HTERT RPE-1 (cell line): Measurements from ENCODE around the gene KIAA1217.

Experiments
- in situ Hi-C: fragments of 300-500 bp; cut with MboI; formaldehyde crosslinking; loops from 4 replicates; pipeline ENCODE4 v1.14.3; 2020; ENCODE audit warnings: low sequenced_read_pairs

KIAA1217 gene

DNA sequence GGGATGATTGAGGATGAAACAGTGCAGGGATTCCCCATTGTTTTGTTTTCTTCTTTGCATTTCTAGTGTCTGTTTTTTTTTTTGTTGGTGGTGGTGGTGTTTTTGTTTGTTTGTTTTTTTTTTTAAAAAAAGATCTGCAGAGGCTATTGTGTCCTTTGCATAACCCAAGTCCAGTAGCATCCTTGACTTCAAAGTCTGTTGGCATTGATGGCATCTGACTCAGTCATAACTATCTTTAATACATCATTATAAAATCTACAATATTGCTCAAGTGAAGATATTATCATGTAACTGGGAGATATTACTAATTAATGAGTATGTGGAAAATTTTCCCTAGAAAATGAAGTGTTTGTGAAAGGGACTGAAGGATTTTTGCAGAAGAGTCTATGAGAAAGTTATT, 70.2 kb downstream of the KIAA1217 start:
- in situ Hi-C loops = no loop called here

- in situ Hi-C loops = no loop called here
Observed at GRCh38 chr10:24287559-24288195, 78.7 kb downstream of the KIAA1217 start.

- in situ Hi-C loops = no loop called here
Observed at GRCh38 chr10:24288581-24288980, 79.6 kb downstream of the KIAA1217 start.

DNA sequence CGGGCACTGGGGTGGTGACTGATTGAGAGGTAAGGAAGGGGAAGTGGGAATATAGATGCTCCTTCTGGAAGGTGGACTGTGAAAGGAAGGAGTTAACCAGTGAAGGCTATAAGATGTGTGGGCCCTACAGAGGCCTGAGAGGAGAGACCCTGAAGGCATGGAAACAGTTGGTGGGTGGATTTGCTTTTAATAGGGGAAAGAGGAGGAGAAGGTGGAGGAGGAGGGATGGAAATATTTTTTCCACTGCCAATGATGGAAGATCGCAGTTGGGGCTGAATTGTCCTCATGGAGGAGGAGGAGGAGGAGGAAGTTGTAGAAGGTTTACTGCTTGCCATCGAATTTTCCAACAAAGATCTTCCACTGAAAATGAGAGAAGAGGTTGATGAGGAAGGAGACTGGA, 80.3 kb downstream of the KIAA1217 start:
- in situ Hi-C loops = no loop called here

DNA sequence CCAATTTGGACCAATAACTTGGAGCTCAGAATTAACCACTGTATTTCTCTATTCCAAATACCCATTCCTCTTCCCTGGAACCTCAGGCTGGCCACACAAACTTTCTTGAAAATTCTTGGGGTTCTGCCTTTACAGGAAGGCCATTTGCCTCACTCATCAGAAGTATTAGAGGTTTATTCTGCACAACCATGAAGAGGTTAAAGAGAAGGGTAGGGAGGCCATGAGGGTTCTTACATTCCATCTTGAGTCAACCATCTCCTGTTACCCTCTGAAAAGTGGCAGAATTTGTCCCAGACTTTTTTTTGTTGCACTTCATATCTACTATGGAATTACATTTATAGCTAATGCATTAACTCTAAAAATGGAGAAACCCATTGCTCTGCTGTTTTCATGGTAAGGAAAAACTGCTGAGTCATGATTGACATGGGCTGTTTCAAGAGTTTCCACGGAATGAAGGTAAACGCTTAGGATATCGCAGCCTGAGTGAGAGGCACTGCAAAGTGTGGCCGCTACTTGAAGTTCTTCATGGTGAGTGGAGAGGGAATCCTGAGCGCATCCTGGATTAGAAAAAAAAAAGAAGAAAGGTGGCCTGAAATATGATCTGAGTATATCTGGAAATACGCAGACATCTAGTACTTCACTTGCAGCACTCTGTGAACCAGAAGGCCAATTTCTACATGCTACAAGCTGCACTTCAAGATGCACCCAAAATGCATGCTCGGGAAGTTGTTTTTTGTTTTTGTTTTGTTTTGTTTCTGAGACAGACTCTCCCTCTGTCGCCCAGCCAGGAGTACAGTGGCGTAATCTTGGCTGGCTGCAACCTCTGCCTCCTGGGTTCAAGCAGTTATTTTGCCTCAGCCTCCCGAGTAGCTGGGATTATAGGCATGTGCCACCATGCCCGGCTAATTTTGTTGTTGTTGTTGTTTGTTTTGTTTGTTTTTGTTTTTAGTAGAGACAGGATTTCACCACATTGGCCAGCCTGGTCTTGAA, 83.7 kb downstream of the KIAA1217 start:
- in situ Hi-C loops = no loop called here

DNA sequence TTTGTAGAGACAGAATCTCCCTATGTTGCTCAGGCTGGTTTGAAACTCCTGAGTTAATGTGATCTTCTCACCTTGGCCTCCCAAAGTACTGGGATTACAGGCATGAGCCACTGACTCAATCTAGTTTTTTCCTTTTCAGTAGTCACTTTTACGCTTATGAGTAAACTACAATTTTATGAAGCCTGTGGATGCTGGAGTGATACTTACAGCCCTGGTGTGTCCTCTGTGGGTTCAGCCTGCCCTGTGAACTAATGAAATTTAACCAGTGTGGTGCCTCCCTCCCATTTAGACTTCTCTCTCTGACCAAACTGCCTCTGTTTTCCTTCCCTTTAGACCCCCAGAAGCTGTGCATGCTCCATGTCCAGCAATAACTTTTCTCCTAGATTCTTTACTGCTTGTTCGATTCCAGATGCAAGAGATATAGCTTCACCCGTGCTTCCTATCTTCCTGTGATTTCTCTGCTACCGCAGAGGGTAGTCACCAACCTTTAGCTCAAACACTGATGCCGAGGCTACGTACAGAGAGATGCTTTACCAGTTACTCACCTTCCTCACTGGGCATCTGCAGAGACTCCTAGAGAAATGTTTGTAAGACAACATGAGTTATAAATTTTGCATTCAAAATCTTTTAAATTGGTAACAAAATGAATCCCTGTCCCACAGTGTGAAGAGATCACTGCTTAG, 90.8 kb downstream of the KIAA1217 start:
- in situ Hi-C loops = no loop called here

GRCh38 chr10:24303522-24304310, 94.8 kb downstream of the KIAA1217 start:
- in situ Hi-C loops = no loop called here

GRCh38 chr10:24305551-24306506, 96.9 kb downstream of the KIAA1217 start:
- in situ Hi-C loops = no loop called here

DNA sequence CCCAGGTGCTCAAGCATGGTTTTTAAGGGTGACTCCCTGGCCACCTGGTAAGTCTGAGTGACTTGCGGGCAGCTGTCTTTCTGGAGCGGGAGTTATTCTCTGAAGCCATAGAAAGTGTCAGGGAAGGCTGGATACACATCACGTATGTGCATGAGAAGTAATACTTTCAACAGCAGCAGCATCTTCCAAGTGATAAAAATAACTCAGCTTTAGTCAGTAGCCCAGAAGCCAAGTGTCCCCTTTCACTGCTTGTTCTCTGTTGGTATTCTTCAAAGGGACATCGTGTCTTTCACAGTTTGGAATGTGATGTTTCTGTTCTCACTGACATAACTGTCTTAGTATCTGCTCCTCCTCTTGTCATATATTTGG, 97.6 kb downstream of the KIAA1217 start:
- in situ Hi-C loops = no loop called here

DNA sequence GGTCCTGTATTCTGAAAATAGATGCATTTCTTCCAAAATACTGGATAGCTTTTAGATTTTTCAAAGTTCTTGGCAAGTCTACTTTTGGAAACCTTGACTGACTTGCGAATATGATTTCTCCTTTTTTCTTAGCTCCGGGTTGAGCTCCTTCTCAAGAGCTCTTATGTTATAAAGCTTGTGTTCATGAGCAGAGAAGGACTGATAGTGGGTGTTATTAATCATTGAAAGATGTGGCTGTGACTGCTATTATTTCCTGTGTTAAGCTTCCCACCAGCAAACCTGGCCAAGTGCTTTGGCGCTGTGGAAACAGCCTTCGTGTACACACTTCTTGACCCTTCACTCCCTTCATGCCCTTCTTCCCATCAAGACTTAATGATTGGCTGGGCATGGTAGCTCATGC, 98.2 kb downstream of the KIAA1217 start:
- in situ Hi-C loops = no loop called here

GRCh38 chr10:24307696-24308485, 99.0 kb downstream of the KIAA1217 start:
- in situ Hi-C loops = no loop called here

GRCh38 chr10:24310104-24310503, 101.2 kb downstream of the KIAA1217 start:
- in situ Hi-C loops = no loop called here

- in situ Hi-C loops = no loop called here
Observed at GRCh38 chr10:24311888-24312287, 103.0 kb downstream of the KIAA1217 start.

- in situ Hi-C loops = no loop called here
Observed at GRCh38 chr10:24313283-24313682, 104.3 kb downstream of the KIAA1217 start.

DNA sequence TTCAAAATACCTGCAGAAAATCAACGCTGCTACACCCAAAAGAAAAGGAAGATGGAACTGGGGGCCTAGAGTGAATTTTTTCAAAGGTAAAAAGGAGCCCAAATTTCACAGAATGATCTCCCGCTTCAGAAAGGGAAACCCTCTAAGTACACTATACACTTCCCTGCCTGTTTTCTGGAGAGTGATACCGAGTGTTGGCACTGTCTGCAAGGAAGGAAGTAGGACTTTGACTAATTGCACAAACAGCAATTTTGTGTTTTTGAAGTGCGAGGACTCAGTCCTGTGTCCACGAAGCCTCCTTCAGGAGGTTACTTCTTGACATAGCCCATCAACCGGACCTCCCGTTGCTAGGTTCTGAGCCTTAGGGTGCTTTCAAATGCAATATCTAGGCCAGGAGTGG, 106.3 kb downstream of the KIAA1217 start:
- in situ Hi-C loops = no loop called here

DNA sequence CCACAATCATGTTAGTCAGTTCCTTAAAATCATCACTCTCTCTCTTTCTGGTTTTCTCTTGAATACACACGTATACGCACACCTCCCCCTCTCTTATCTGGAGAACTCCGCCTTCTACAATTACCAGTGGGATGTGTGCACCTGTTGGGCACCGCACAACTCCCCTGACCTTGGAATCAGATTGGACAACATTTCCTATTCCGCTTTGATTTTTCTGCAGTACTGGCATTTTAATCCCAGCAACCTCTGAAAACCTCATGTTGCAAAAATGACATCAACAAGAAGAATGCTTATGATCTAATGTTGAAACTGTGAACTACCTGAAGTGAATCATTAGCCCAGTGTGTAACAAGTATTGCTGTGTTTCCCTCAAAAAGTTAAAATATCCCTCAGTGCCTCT, 109.6 kb downstream of the KIAA1217 start:
- in situ Hi-C loops = no loop called here

- in situ Hi-C loops = no loop called here
Observed at GRCh38 chr10:24320373-24320772, 111.4 kb downstream of the KIAA1217 start.

DNA sequence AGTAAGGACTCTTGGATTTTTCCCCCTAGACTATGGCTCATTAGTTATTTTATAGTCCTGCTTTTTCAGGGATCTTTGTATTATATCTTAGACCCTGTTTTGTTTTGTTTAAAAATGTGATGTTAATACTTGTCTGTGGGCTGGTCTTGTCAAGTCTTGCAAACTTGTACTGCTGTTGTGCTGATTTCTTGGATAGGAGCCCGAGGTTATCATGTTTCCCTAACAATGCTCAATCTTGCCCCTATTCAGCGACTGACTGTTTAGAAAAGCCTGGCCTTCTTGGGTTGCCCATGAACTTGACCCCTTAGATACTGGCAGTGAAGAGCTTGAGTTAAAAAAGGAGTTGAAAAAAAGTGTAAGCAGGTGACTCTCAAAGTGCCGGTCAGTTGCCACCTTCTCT, 115.7 kb downstream of the KIAA1217 start:
- in situ Hi-C loops = no loop called here

DNA sequence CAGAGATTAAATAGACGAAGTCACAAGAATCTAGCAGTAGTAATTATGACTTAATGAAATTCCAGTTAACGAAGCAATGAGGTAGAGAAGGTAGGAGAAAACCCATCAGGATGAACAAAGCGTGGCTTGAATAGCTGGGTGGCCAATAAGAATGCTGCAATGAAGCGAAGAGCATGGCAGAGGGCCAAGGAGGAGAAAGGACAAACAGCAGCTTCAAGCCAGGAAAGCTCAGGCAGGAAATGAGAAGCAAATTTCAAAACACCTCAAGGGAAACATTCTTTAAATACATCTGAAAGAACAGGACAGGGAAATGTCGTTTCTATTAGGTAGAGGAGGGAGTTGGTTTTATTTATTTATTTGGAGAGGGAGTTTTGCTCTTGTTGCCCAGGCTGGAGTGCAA, 122.5 kb downstream of the KIAA1217 start:
- in situ Hi-C loops = no loop called here
